SK-N-SH (cell line): ENCODE results near the gene LGR6.

ENCODE experiments used
- ELF1 ChIP-seq: IDR thresholded peaks from 2 replicates; pipeline ENCODE4 v1.4.0; 2012
- FOSL2 ChIP-seq: IDR thresholded peaks from 2 replicates; pipeline ENCODE4 v1.4.0; 2012; ENCODE audit warnings: low read depth, mild to moderate bottlenecking, moderate library complexity, borderline replicate concordance
- GABPA ChIP-seq: IDR thresholded peaks from 2 replicates; pipeline ENCODE4 v1.4.0; 2012; ENCODE audit warnings: low read depth, mild to moderate bottlenecking
- MAX ChIP-seq: IDR thresholded peaks from 2 replicates; pipeline ENCODE4 v1.4.0; 2012; ENCODE audit warnings: low read depth
- PBX3 ChIP-seq: IDR thresholded peaks from 2 replicates; pipeline ENCODE4; 2012
- POLR2AphosphoS5 ChIP-seq: IDR thresholded peaks from 2 replicates; pipeline ENCODE4 v1.6.1; 2012; ENCODE audit warnings: low read depth, low read length
- RCOR1 ChIP-seq: fragments of 150-350 bp; IDR thresholded peaks from 2 replicates; pipeline ENCODE4 v1.6.1; 2017; ENCODE audit warnings: antibody characterized with exemption, low read length
- RXRA ChIP-seq: IDR thresholded peaks from 2 replicates; pipeline ENCODE4 v1.4.0; 2012; ENCODE audit warnings: low read depth, mild to moderate bottlenecking, borderline replicate concordance
- SMC3 ChIP-seq: IDR thresholded peaks from 2 replicates; pipeline ENCODE4 v1.6.1; 2012; ENCODE audit warnings: low read depth, low read length, improper control_type of control experiment
- TAF1 ChIP-seq: IDR thresholded peaks from 2 replicates; pipeline ENCODE4 v1.6.1; 2012; ENCODE audit warnings: low read depth, mild to moderate bottlenecking, low read length, moderate library complexity, borderline replicate concordance
- TEAD4 ChIP-seq: IDR thresholded peaks from 2 replicates; pipeline ENCODE4 v1.4.0; 2012; ENCODE audit warnings: mild to moderate bottlenecking, borderline replicate concordance; ENCODE audit not compliant: insufficient read depth
- YY1 ChIP-seq: IDR thresholded peaks from 2 replicates; pipeline ENCODE4 v1.4.0; 2012; ENCODE audit warnings: low read depth, mild to moderate bottlenecking
- TF ChIP-seq, protein P1 (sequence below): fragments of 200-600 bp; sonication (generic); IDR thresholded peaks from 2 replicates; pipeline ENCODE4 v1.6.1; 2017; ENCODE audit warnings: antibody characterized with exemption, mild to moderate bottlenecking, moderate library complexity
- TF ChIP-seq, protein P2 (sequence below): IDR thresholded peaks from 2 replicates; pipeline ENCODE4 v1.6.1; 2012; ENCODE audit warnings: mild to moderate bottlenecking, low read depth, low read length, moderate library complexity

DNA sequence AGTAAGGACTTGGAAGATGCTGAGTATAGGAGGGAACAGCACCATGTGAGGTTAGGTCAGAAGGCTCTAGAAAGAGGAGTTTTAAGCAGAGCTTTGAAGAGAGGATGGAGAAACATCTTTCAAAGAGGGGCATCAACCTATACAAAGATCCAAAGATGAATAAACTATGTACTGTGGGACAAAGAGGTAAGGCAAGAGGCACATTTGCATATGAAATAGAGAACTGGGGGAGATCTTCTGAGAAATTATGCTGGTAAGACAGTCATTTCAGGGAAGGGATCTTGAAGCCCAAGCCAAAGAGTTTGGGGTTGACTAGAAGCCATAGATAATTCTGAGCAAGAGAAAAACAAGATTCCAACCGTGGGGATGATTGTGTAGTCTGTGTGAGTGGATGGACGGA lies 70.0 kb downstream of the LGR6 start:
- TF ChIP-seq RXRA (no peak), POLR2AphosphoS5 (no peak), FOSL2 (no peak), RCOR1 (no peak), YY1 (no peak), TEAD4 (no peak), MAX (no peak), PBX3 (no peak), SMC3 (no peak), TAF1 (no peak), ELF1 (no peak), GABPA (no peak)
- TF ChIP-seq, protein P1, sequence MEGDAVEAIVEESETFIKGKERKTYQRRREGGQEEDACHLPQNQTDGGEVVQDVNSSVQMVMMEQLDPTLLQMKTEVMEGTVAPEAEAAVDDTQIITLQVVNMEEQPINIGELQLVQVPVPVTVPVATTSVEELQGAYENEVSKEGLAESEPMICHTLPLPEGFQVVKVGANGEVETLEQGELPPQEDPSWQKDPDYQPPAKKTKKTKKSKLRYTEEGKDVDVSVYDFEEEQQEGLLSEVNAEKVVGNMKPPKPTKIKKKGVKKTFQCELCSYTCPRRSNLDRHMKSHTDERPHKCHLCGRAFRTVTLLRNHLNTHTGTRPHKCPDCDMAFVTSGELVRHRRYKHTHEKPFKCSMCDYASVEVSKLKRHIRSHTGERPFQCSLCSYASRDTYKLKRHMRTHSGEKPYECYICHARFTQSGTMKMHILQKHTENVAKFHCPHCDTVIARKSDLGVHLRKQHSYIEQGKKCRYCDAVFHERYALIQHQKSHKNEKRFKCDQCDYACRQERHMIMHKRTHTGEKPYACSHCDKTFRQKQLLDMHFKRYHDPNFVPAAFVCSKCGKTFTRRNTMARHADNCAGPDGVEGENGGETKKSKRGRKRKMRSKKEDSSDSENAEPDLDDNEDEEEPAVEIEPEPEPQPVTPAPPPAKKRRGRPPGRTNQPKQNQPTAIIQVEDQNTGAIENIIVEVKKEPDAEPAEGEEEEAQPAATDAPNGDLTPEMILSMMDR: no peak
- TF ChIP-seq, protein P2, sequence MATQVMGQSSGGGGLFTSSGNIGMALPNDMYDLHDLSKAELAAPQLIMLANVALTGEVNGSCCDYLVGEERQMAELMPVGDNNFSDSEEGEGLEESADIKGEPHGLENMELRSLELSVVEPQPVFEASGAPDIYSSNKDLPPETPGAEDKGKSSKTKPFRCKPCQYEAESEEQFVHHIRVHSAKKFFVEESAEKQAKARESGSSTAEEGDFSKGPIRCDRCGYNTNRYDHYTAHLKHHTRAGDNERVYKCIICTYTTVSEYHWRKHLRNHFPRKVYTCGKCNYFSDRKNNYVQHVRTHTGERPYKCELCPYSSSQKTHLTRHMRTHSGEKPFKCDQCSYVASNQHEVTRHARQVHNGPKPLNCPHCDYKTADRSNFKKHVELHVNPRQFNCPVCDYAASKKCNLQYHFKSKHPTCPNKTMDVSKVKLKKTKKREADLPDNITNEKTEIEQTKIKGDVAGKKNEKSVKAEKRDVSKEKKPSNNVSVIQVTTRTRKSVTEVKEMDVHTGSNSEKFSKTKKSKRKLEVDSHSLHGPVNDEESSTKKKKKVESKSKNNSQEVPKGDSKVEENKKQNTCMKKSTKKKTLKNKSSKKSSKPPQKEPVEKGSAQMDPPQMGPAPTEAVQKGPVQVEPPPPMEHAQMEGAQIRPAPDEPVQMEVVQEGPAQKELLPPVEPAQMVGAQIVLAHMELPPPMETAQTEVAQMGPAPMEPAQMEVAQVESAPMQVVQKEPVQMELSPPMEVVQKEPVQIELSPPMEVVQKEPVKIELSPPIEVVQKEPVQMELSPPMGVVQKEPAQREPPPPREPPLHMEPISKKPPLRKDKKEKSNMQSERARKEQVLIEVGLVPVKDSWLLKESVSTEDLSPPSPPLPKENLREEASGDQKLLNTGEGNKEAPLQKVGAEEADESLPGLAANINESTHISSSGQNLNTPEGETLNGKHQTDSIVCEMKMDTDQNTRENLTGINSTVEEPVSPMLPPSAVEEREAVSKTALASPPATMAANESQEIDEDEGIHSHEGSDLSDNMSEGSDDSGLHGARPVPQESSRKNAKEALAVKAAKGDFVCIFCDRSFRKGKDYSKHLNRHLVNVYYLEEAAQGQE: no peak
